Ovary (tissue), 9 donors: ENCODE measurements around the gene RIMBP3C. TPM values are rescaled to one million over a fixed set of nuclear protein-coding genes. Genes with fewer than 3 reads are reported as not detected.
"Not testable (repeated sequence)": the region's sequence is repeated elsewhere in the genome, so short reads cannot be mapped to it uniquely, and the experiment has no call there.

ENCODE experiments used
- DNase-seq, 5 donors: peaks; one replicate each; pipeline ENCODE4 v3.0.0-alpha.2; 2019 to 2020
- H3K27ac ChIP-seq, 2 donors: fragments of 200-600 bp; one replicate each; pipeline versions ENCODE4 v1.5.1 to v1.8.0; 2019 to 2022
- H3K27me3 ChIP-seq: fragments of 200-600 bp; one replicate; pipeline ENCODE4 v1.8.0; 2022
- H3K36me3 ChIP-seq: fragments of 200-600 bp; sonication (generic); one replicate; pipeline ENCODE4 v1.5.1; 2019
- H3K4me1 ChIP-seq: one replicate; pipeline ENCODE4 v1.8.1; 2013; ENCODE audit warnings: mild to moderate bottlenecking, moderate library complexity; ENCODE audit not compliant: insufficient read depth
- H3K4me3 ChIP-seq: fragments of 200-600 bp; sonication (generic); one replicate; pipeline ENCODE4 v1.5.1; 2017
- H3K9me3 ChIP-seq, 2 donors: fragments of 200-600 bp in 1 of 2; sonication (generic) in 1 of 2; one replicate each; pipeline versions ENCODE4 v1.5.1 to v1.8.1; 2013 to 2019; ENCODE audit warnings: mild to moderate bottlenecking in 1 of 2, moderate library complexity in 1 of 2
- CTCF ChIP-seq, 3 donors: fragments of 450-650 bp in 2 of 3; fragments of 200-600 bp in 1 of 3; IDR thresholded peaks; one replicate each; pipeline versions ENCODE4 v1.5.1 to v1.8.0; 2016 to 2022; ENCODE audit warnings: antibody characterized with exemption in 3 of 3, mild to moderate bottlenecking in 1 of 3
- EP300 ChIP-seq: sonication (generic); formaldehyde crosslinking; IDR thresholded peaks from one replicate; pipeline ENCODE4 v1.6.1; 2017; ENCODE audit warnings: antibody characterized with exemption
- POLR2A ChIP-seq: fragments of 450-650 bp; IDR thresholded peaks from one replicate; pipeline ENCODE4 v1.6.1; 2017; ENCODE audit warnings: antibody characterized with exemption, mild to moderate bottlenecking, moderate library complexity
- WGBS, 3 donors: extraction: QIAGEN DNeasy Blood & Tissue Kit in 1 of 3; methylation state at CpG; one replicate each; pipeline versions ENCODE4 v1.1.5 to v1.1.7; 2013 to 2017; 5-methylcytosine and 5-hydroxymethylcytosine counted together
- intact Hi-C, 4 donors: fragments of 100-400 bp; cut with DNase I; formaldehyde crosslinking; loops; one replicate each; pipeline versions ENCODE4 v1.11.0 to v1.15.1; 2022 to 2023
- polyA plus RNA-seq, 2 donors: library from polyadenylated mRNA; stranded (reverse); fragments of 200-250 nt in 1 of 2; fragments of 350-450 nt in 1 of 2; fragmentation: Illumina TruSeq in 1 of 2; extraction: RNeasy Lipid Tissue Mini Kit (QIAGEN cat#74804) in 1 of 2; gene quantifications; one replicate each; pipeline ENCODE4 v1.2.3, GENCODE V29; 2013 to 2014
- total RNA-seq, 7 donors: library from RNA; depleted of rRNA in 2 of 7; stranded (reverse); fragments of >200 nt in 2 of 7; fragmentation: NEBNext Ultra II Directional in 3 of 7; extraction: Animal tissue kit (Norgen Biotek cat#: 25700) in 3 of 7; gene quantifications; one replicate each; pipeline versions ENCODE4 v1.1.0 to v1.2.4, GENCODE V29; 2016 to 2023
- donor health status: DM: no; HTN: no; CAD: no; lungs with moderate emphysema.
- donor health status: DM: no; HTN: no; CAD: no.
- donor health status: Bipolar disorder and iron deficiency.
- donor health status: DM: yes; HTN: yes; CAD: no.
- donor health status: DM: no; HTN: no; CAD: no.
- donor health status: DM: yes; HTN: yes; CAD: no.

The RIMBP3C gene
- total and polyA plus RNA-seq, 9 donors, result 0.04 to 0.25 (median 0.15) TPM; not detected in 4

- Histone ChIP-seq H3K36me3 (no peaks in the 10 kb centered on the region), H3K4me1 (peaks cover 5% of the 10 kb centered on the region), H3K4me3 (no peak overlapping the region), H3K27ac (no peak overlapping the region), H3K9me3 (no peaks in the 10 kb centered on the region), H3K27me3 (no peaks in the 10 kb centered on the region)
- 79 to 86% (median 80%) methylated on average over 6 of the region's 6 CpGs for WGBS, 3 donors
- no peak for TF ChIP-seq EP300
- intact Hi-C loops, result no loop called here
- no peak for DNase-seq
These were observed 13.2 kb upstream of the RIMBP3C start for GRCh38 chr22:21564411-21564810.

- Histone ChIP-seq H3K9me3 (no peaks in the 10 kb centered on the region), H3K4me1 (peaks cover 4% of the 10 kb centered on the region), H3K27me3 (no peaks in the 10 kb centered on the region), H3K27ac (no peak overlapping the region), H3K36me3 (no peaks in the 10 kb centered on the region), H3K4me3 (no peak overlapping the region)
- WGBS, 3 donors, result 91 to 95% (median 94%) methylated on average over 8 of the region's 8 CpGs
- intact Hi-C loops, result no loop called here
- DNase-seq, result no peak
- TF ChIP-seq POLR2A, result no peak
- TF ChIP-seq CTCF (IDR thresholded peaks at IDR 0.05), result no peak
- no peak for TF ChIP-seq EP300
These were observed 12.7 kb upstream of the RIMBP3C start for GRCh38 chr22:21563912-21564311.

GRCh38 chr22:21560657-21561056, 9.4 kb upstream of the RIMBP3C start:
- H3K9me3 ChIP-seq, H3K36me3 ChIP-seq, intact Hi-C loops, H3K27me3 ChIP-seq, DNase-seq, H3K4me3 ChIP-seq, H3K4me1 ChIP-seq, H3K27ac ChIP-seq: not testable (repeated sequence)
- 0 to 8% methylated on average over 1 of the region's 3 CpGs; no CpG with 5 or more reads in 1 of the 3 donors for WGBS, 3 donors

GRCh38 chr22:21559345-21560125, 8.3 kb upstream of the RIMBP3C start:
- H3K4me3 ChIP-seq, H3K9me3 ChIP-seq, intact Hi-C loops, H3K36me3 ChIP-seq, H3K4me1 ChIP-seq, H3K27ac ChIP-seq, H3K27me3 ChIP-seq: not testable (repeated sequence)
- WGBS, 3 donors, result 52 to 55% (median 54%) methylated on average over 5 to 7 of the region's 10 CpGs
- DNase-seq, result peak in 2 of 5 donors; percentile 1 to 7

GRCh38 chr22:21550678-21551047, 598 bp downstream of the RIMBP3C start:
- WGBS, 3 donors, result no CpG with 5 or more reads among the region's 44 CpGs
- H3K27ac ChIP-seq, H3K4me3 ChIP-seq, H3K27me3 ChIP-seq, H3K9me3 ChIP-seq, H3K36me3 ChIP-seq, DNase-seq, H3K4me1 ChIP-seq, intact Hi-C loops: not testable (repeated sequence)

- intact Hi-C loops, H3K9me3 ChIP-seq, H3K36me3 ChIP-seq, DNase-seq, H3K4me1 ChIP-seq, H3K4me3 ChIP-seq, H3K27me3 ChIP-seq, H3K27ac ChIP-seq: not testable (repeated sequence)
- no CpG with 5 or more reads among the region's 62 CpGs for WGBS, 3 donors
These were observed 1.1 kb downstream of the RIMBP3C start for GRCh38 chr22:21550008-21550677.

GRCh38 chr22:21549558-21549957, 1.7 kb downstream of the RIMBP3C start:
- DNase-seq, H3K4me1 ChIP-seq, intact Hi-C loops, H3K27ac ChIP-seq, H3K27me3 ChIP-seq, H3K4me3 ChIP-seq, H3K9me3 ChIP-seq, H3K36me3 ChIP-seq: not testable (repeated sequence)
- no CpG with 5 or more reads among the region's 38 CpGs for WGBS, 3 donors

GRCh38 chr22:21544432-21545322, 6.6 kb downstream of the RIMBP3C start:
- 94% methylated on average over 1 to 2 of the region's 17 CpGs; no CpG with 5 or more reads in 1 of the 3 donors for WGBS, 3 donors
- intact Hi-C loops, result not testable (repeated sequence)

GRCh38 chr22:21539862-21540261, 11.4 kb downstream of the RIMBP3C start:
- H3K27ac ChIP-seq, DNase-seq, H3K9me3 ChIP-seq, H3K4me1 ChIP-seq, H3K4me3 ChIP-seq, intact Hi-C loops, H3K36me3 ChIP-seq, H3K27me3 ChIP-seq: not testable (repeated sequence)
- no CpG with 5 or more reads among the region's 7 CpGs for WGBS, 3 donors

More at GRCh38 chr22:21544432-21545322, 6.6 kb downstream of the RIMBP3C start:
- not testable (repeated sequence) for H3K4me3 ChIP-seq, H3K27ac ChIP-seq, H3K9me3 ChIP-seq, H3K27me3 ChIP-seq, H3K4me1 ChIP-seq, DNase-seq, H3K36me3 ChIP-seq
